H1 (cell line): Measurements from ENCODE around the gene UBTD1.

Experiments used
- GABPA ChIP-seq: IDR thresholded peaks from 2 replicates; pipeline ENCODE4 v1.6.1; 2011; ENCODE audit warnings: mild to moderate bottlenecking, low read length, moderate library complexity, borderline replicate concordance; ENCODE audit not compliant: insufficient read depth
- POLR2AphosphoS5 ChIP-seq: IDR thresholded peaks from 2 replicates; pipeline ENCODE4 v1.6.1; 2011; ENCODE audit warnings: low read depth, low read length
- RAD21 ChIP-seq, 2 experiments: IDR thresholded peaks in 1 of 2; conservative IDR thresholded peaks in 1 of 2; 2 replicates each; pipeline ENCODE4 v1.6.1; 2011; ENCODE audit warnings: low read depth in 2 of 2, low read length in 2 of 2, improper control_type of control experiment in 1 of 2, inconsistent platforms in 1 of 2, mild to moderate bottlenecking in 1 of 2, moderate library complexity in 1 of 2
- SP1 ChIP-seq: IDR thresholded peaks from 2 replicates; pipeline ENCODE4 v1.6.1; 2011; ENCODE audit warnings: low read depth, low read length
- TF ChIP-seq, protein P1 (sequence below), 3 experiments: IDR thresholded peaks; 1 replicate in 2 of 3; 2 replicates in 1 of 3; pipeline versions ENCODE4 v1.5.1 to v1.6.1; 2011; ENCODE audit warnings: low read length in 3 of 3, mild to moderate bottlenecking in 3 of 3, inconsistent platforms in 2 of 3, low read depth in 1 of 3, moderate library complexity in 1 of 3; ENCODE audit not compliant: insufficient read depth in 1 of 3; ENCODE audit errors: control extremely low read depth in 1 of 3

DNA sequence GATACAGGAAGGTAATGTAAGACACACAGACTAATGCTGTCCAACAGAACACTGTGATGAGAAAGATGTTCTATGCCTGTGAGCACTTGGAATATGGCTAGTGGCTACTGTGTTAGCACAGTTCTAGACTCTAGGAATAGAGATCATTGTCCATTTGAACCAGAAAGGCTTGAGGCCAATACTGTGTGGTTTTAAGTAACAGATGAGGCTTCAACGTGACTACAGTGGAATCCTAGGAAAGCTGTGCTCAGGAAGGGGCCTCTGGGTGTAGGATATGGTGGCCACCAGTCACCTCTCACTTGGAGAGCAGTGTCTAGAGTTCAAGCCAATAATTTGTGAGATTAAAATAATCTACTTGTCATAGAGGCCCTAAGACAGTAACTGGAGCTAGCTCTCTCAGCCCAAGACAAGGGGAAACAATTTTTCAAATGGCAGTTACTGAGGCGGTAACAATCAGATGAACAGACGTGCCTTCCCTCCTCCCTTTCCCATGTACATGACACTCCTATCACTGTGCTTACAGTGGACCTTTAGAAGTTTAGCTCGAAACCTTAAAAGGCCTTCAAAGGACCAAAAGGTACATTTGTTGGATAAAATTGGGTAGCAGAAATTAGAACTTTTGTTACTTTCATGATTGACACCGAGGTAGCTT is 42.6 kb upstream of the UBTD1 start:
- no peak for TF ChIP-seq GABPA
- TF ChIP-seq, protein P1, sequence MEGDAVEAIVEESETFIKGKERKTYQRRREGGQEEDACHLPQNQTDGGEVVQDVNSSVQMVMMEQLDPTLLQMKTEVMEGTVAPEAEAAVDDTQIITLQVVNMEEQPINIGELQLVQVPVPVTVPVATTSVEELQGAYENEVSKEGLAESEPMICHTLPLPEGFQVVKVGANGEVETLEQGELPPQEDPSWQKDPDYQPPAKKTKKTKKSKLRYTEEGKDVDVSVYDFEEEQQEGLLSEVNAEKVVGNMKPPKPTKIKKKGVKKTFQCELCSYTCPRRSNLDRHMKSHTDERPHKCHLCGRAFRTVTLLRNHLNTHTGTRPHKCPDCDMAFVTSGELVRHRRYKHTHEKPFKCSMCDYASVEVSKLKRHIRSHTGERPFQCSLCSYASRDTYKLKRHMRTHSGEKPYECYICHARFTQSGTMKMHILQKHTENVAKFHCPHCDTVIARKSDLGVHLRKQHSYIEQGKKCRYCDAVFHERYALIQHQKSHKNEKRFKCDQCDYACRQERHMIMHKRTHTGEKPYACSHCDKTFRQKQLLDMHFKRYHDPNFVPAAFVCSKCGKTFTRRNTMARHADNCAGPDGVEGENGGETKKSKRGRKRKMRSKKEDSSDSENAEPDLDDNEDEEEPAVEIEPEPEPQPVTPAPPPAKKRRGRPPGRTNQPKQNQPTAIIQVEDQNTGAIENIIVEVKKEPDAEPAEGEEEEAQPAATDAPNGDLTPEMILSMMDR (IDR thresholded peaks at IDR 0.05; ENCODE audit: control extremely low read depth in 1 of 3, insufficient read depth in 1 of 3, low read depth in 1 of 3, low read length in 3 of 3), result no peak
- TF ChIP-seq POLR2AphosphoS5, result no peak; the same call in 1 of the 2 replicates
- no peak for TF ChIP-seq SP1
- no peak for TF ChIP-seq RAD21 (IDR thresholded peaks at IDR 0.05 in 1 of 2, conservative IDR thresholded peaks at IDR 0.05 in 1 of 2; ENCODE audit: low read depth in 2 of 2, low read length in 2 of 2)
